Mesenchymal stem cell (in vitro differentiated cells and primary cell): ENCODE data around the gene B3GAT2.

Experiments used
- DNase-seq: peaks from one replicate; pipeline ENCODE4 v3.0.0-alpha.2; 2013
- H2AFZ ChIP-seq: one replicate; pipeline ENCODE4 v1.6.1; 2013; ENCODE audit warnings: low read depth, mild to moderate bottlenecking, control low read depth, inconsistent platforms, low read length, moderate library complexity
- H2AK5ac ChIP-seq: 2 replicates; pipeline ENCODE4 v1.6.1; 2013; ENCODE audit warnings: low read length, moderate library complexity, mild to moderate bottlenecking, inconsistent platforms; ENCODE audit not compliant: severe bottlenecking
- H2BK120ac ChIP-seq: one replicate; pipeline ENCODE4 v1.6.1; 2013; ENCODE audit warnings: low read depth, mild to moderate bottlenecking, inconsistent platforms, low read length, moderate library complexity
- H2BK12ac ChIP-seq, 2 experiments: one replicate each; pipeline ENCODE4 v1.6.1; 2013; ENCODE audit warnings: inconsistent platforms in 2 of 2, low read length in 2 of 2, mild to moderate bottlenecking in 2 of 2, moderate library complexity in 2 of 2, control low read depth in 1 of 2
- H2BK15ac ChIP-seq: one replicate; pipeline ENCODE4 v1.6.1; 2013; ENCODE audit warnings: mild to moderate bottlenecking, low read depth, inconsistent platforms; ENCODE audit not compliant: poor library complexity, severe bottlenecking
- H2BK5ac ChIP-seq: 2 replicates; pipeline ENCODE4 v1.6.1; 2013; ENCODE audit warnings: low read depth, mild to moderate bottlenecking, low read length, control low read depth, inconsistent platforms; ENCODE audit not compliant: poor library complexity, severe bottlenecking
- H3K14ac ChIP-seq, 2 experiments: one replicate each; pipeline ENCODE4 v1.6.1; 2013; ENCODE audit warnings: inconsistent platforms in 2 of 2, low read length in 2 of 2, control low read depth in 1 of 2, mild to moderate bottlenecking in 1 of 2, moderate library complexity in 1 of 2
- H3K18ac ChIP-seq, 2 experiments: one replicate each; pipeline ENCODE4 v1.6.1; 2013; ENCODE audit warnings: inconsistent platforms in 2 of 2, low read length in 2 of 2, control low read depth in 1 of 2, low read depth in 1 of 2, mild to moderate bottlenecking in 1 of 2
- H3K23ac ChIP-seq, 2 experiments: one replicate each; pipeline ENCODE4 v1.6.1; 2013; ENCODE audit warnings: inconsistent platforms in 2 of 2, low read length in 2 of 2, mild to moderate bottlenecking in 2 of 2, moderate library complexity in 2 of 2, control low read depth in 1 of 2
- H3K27ac ChIP-seq: 2 replicates; pipeline ENCODE4 v1.5.1; 2013; ENCODE audit warnings: mild to moderate bottlenecking, moderate library complexity, low read length, control low read depth, inconsistent platforms; ENCODE audit not compliant: poor library complexity, severe bottlenecking
- H3K27me3 ChIP-seq, 2 experiments: 2 replicates each; pipeline versions ENCODE4 v1.6.1 to v1.7.0; 2013; ENCODE audit warnings: low read length in 2 of 2, mild to moderate bottlenecking in 2 of 2, moderate library complexity in 2 of 2, control low read depth in 1 of 2, inconsistent platforms in 1 of 2; ENCODE audit not compliant: control insufficient read depth in 1 of 2, insufficient read depth in 1 of 2
- H3K36me3 ChIP-seq, 2 experiments: 2 replicates each; pipeline versions ENCODE4 v1.6.1 to v1.7.0; 2013; ENCODE audit warnings: low read length in 2 of 2, control low read depth in 1 of 2, inconsistent platforms in 1 of 2, low read depth in 1 of 2, mild to moderate bottlenecking in 1 of 2; ENCODE audit not compliant: insufficient read depth in 2 of 2, control insufficient read depth in 1 of 2
- H3K4ac ChIP-seq, 2 experiments: one replicate each; pipeline ENCODE4 v1.6.1; 2013; ENCODE audit warnings: inconsistent platforms in 2 of 2, low read length in 2 of 2, mild to moderate bottlenecking in 2 of 2, moderate library complexity in 2 of 2, control low read depth in 1 of 2, low read depth in 1 of 2
- H3K4me1 ChIP-seq: 2 replicates; pipeline ENCODE4 v1.6.1; 2013; ENCODE audit warnings: low read depth, low read length, control low read depth; ENCODE audit not compliant: control insufficient read depth, insufficient read depth
- H3K4me2 ChIP-seq: 2 replicates; pipeline ENCODE4 v1.6.1; 2013; ENCODE audit warnings: low read length, mild to moderate bottlenecking, inconsistent platforms; ENCODE audit not compliant: poor library complexity, severe bottlenecking
- H3K4me3 ChIP-seq, 2 experiments: 2 replicates each; pipeline versions ENCODE4 v1.5.1 to v1.7.0; 2013; ENCODE audit warnings: low read length in 2 of 2, mild to moderate bottlenecking in 2 of 2, control low read depth in 1 of 2, low read depth in 1 of 2; ENCODE audit not compliant: insufficient read depth in 1 of 2
- H3K79me1 ChIP-seq: replicated peaks from 2 replicates; pipeline ENCODE4 v1.6.1; 2013; ENCODE audit warnings: mild to moderate bottlenecking, control low read depth, low read length, inconsistent platforms; ENCODE audit not compliant: poor library complexity, severe bottlenecking
- H3K9ac ChIP-seq: 2 replicates; pipeline ENCODE4 v1.7.0; 2013; ENCODE audit warnings: mild to moderate bottlenecking, low read length, moderate library complexity
- H3K9me3 ChIP-seq: 2 replicates; pipeline ENCODE4 v1.7.0; 2013; ENCODE audit warnings: mild to moderate bottlenecking, low read length; ENCODE audit not compliant: control insufficient read depth
- H4K8ac ChIP-seq: one replicate; pipeline ENCODE4 v1.6.1; 2013; ENCODE audit warnings: inconsistent platforms, mild to moderate bottlenecking, low read length, moderate library complexity
- H4K91ac ChIP-seq: one replicate; pipeline ENCODE4 v1.6.1; 2013; ENCODE audit warnings: mild to moderate bottlenecking, low read length, inconsistent platforms
- WGBS: methylation state at CpG from one replicate; pipeline ENCODE4 v1.1.7; 2013; ENCODE audit warnings: mixed read lengths; 5-methylcytosine and 5-hydroxymethylcytosine counted together

Gene B3GAT2

DNA sequence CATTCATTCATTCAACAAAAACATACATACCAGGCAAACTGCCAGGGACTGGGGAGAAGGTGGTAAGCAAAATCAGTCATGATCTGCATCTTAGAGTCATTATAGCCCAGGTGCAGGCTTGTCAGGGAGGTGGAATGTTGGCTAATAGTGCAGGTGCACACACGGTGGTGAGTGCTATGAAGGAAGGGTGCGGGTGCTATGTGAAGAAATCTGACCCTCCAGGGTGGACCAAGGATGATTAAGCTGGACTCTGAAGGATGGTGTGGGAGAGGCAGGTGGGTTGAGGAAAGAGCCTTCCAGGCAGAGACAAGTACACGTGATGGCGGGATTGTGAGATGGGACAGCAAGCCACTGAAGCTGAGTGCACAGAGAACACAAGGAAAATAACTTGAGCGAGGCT, 77.4 kb downstream of the B3GAT2 start:
- Histone ChIP-seq H2AK5ac (no peak overlapping the region), H3K4me3 (no peak overlapping the region), H3K23ac (no peak overlapping the region), H3K14ac (peak overlapping the region in 1 of 2 experiments; percentile 15), H3K79me1 (no peaks in the 10 kb centered on the region), H3K36me3 (no peaks in the 10 kb centered on the region), H2BK15ac (no peak overlapping the region), H3K27ac (no peak overlapping the region), H3K4ac (no peak overlapping the region), H3K4me1 (no peaks in the 10 kb centered on the region), H2BK120ac (no peak overlapping the region), H4K8ac (no peak overlapping the region), H2AFZ (no peak overlapping the region), H4K91ac (no peak overlapping the region), H3K4me2 (no peak overlapping the region), H3K27me3 (peaks cover 6 to 17% of the 10 kb centered on the region in 2 experiments), H3K9me3 (peaks cover 8% of the 10 kb centered on the region), H3K9ac (no peak overlapping the region), H3K18ac (no peak overlapping the region), H2BK5ac (no peak overlapping the region), H2BK12ac (no peak overlapping the region)
- no peak for DNase-seq
- 90% methylated on average over 5 of the region's 5 CpGs for WGBS

DNA sequence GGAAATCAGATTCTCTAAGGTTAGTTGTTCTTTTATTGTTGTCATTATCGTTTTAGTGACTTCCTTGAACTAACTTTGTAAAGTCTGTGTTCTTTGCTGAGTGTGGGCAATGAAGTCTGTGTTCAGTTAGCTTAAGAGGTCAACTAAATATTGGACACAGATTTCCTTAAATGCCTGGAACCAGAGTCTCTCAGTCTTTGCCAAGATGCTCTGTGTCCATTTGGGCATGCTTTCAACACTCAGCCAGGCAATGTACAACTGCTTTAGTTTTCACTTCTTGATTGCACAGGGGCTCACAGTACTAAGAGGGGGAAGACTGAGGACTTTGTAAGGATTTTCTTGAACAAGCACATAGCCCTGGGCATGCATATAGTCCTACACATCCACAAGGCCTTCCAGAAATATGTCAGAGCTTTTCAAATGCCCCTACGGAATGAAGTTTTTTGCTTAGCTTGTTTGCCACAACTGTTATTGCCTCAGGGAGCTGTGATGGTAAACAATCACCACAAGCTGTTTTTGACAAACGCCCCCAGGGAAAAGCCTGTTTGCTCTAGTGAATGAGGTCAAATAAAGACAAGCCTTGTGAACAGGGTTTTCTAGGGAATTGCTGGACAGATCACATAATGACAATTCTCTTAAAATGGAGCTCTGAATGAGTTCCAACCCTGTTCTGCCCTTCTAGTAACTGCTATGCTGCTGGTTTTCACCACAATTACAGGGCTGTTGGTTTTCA, 82.5 kb downstream of the B3GAT2 start:
- H3K4me2 ChIP-seq = no peak overlapping the region
- H3K79me1 ChIP-seq = no peaks in the 10 kb centered on the region
- no peak overlapping the region for H3K4me3 ChIP-seq
- H2AFZ ChIP-seq = no peak overlapping the region
- no peak overlapping the region for H2BK5ac ChIP-seq
- H2BK120ac ChIP-seq = no peak overlapping the region
- no peak overlapping the region for H3K4ac ChIP-seq
- 66% methylated on average over 3 of the region's 3 CpGs for WGBS
- no peak overlapping the region for H3K27ac ChIP-seq
- no peak overlapping the region for H4K91ac ChIP-seq
- H3K27me3 ChIP-seq = peaks cover 0 to 11% of the 10 kb centered on the region in 2 experiments
- H3K9me3 ChIP-seq = peaks cover 32% of the 10 kb centered on the region
- no peak overlapping the region for H2BK12ac ChIP-seq
- H3K4me1 ChIP-seq = no peaks in the 10 kb centered on the region
- no peak overlapping the region for H3K9ac ChIP-seq
- no peak overlapping the region for H3K18ac ChIP-seq
- H3K14ac ChIP-seq = no peak overlapping the region
- H2BK15ac ChIP-seq = no peak overlapping the region
- H2AK5ac ChIP-seq = no peak overlapping the region
- H3K36me3 ChIP-seq = no peaks in the 10 kb centered on the region
- H4K8ac ChIP-seq = no peak overlapping the region
- no peak overlapping the region for H3K23ac ChIP-seq
- no peak for DNase-seq

GRCh38 chr6:70872469-70872868, 84.4 kb downstream of the B3GAT2 start:
- Histone ChIP-seq H3K36me3 (no peaks in the 10 kb centered on the region), H3K9me3 (peaks cover 27% of the 10 kb centered on the region), H2BK5ac (peak overlapping the region; percentile 31), H2BK12ac (no peak overlapping the region), H3K4ac (no peak overlapping the region), H3K79me1 (no peaks in the 10 kb centered on the region), H3K4me1 (no peaks in the 10 kb centered on the region), H3K27me3 (peaks cover 0 to 10% of the 10 kb centered on the region in 2 experiments), H2AK5ac (no peak overlapping the region), H3K4me2 (no peak overlapping the region), H3K27ac (no peak overlapping the region), H3K9ac (no peak overlapping the region), H2BK15ac (no peak overlapping the region), H3K14ac (no peak overlapping the region), H3K4me3 (no peak overlapping the region), H3K23ac (no peak overlapping the region), H4K8ac (no peak overlapping the region), H2AFZ (no peak overlapping the region), H4K91ac (no peak overlapping the region), H3K18ac (no peak overlapping the region), H2BK120ac (no peak overlapping the region)
- DNase-seq = no peak
- no CpG with 5 or more reads among the region's 2 CpGs for WGBS

- Histone ChIP-seq H2BK12ac (no peak overlapping the region), H4K8ac (no peak overlapping the region), H3K79me1 (no peaks in the 10 kb centered on the region), H2AK5ac (no peak overlapping the region), H2AFZ (no peak overlapping the region), H3K36me3 (peaks cover 0 to 17% of the 10 kb centered on the region in 2 experiments), H3K18ac (no peak overlapping the region), H3K27me3 (no peaks in the 10 kb centered on the region), H3K9ac (no peak overlapping the region), H3K4me1 (no peaks in the 10 kb centered on the region), H3K23ac (no peak overlapping the region), H2BK15ac (no peak overlapping the region), H3K4me2 (no peak overlapping the region), H3K9me3 (no peaks in the 10 kb centered on the region), H2BK5ac (no peak overlapping the region), H3K4ac (no peak overlapping the region), H3K4me3 (no peak overlapping the region), H3K14ac (no peak overlapping the region), H3K27ac (no peak overlapping the region), H2BK120ac (no peak overlapping the region), H4K91ac (no peak overlapping the region)
- DNase-seq = no peak
- WGBS = 96% methylated on average over 2 of the region's 3 CpGs
Observed at GRCh38 chr6:70864401-70864800, 92.5 kb downstream of the B3GAT2 start.
